ENCODE results near the gene PTPN14.

PTPN14 gene

DNA sequence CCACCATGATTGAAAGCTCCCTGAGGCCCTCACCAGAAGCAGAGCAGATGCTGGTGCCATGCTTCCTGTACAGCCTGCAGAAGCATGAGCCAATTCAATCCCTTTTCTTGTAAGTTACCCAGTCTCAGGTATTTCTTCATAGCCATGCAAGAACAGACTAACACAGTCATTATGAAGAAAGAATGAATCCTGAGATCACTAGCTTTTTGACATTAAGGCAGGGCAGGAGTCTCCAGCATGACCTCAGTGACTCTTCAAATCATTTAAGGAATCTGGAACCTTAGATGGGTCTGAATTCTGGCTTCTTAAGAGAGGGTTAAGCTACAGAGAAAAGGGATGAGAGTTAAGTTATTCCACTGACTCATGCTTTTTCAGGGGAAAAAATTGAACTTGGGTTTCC lies 79.0 kb downstream of the PTPN14 start:
- no peak overlapping the region for H3K4me3 ChIP-seq (ENCODE audit: low read depth, low read length)
- TF ChIP-seq, protein P1, sequence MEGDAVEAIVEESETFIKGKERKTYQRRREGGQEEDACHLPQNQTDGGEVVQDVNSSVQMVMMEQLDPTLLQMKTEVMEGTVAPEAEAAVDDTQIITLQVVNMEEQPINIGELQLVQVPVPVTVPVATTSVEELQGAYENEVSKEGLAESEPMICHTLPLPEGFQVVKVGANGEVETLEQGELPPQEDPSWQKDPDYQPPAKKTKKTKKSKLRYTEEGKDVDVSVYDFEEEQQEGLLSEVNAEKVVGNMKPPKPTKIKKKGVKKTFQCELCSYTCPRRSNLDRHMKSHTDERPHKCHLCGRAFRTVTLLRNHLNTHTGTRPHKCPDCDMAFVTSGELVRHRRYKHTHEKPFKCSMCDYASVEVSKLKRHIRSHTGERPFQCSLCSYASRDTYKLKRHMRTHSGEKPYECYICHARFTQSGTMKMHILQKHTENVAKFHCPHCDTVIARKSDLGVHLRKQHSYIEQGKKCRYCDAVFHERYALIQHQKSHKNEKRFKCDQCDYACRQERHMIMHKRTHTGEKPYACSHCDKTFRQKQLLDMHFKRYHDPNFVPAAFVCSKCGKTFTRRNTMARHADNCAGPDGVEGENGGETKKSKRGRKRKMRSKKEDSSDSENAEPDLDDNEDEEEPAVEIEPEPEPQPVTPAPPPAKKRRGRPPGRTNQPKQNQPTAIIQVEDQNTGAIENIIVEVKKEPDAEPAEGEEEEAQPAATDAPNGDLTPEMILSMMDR (IDR thresholded peaks at IDR 0.05; ENCODE audit: low read depth, low read length), result no peak

DNA sequence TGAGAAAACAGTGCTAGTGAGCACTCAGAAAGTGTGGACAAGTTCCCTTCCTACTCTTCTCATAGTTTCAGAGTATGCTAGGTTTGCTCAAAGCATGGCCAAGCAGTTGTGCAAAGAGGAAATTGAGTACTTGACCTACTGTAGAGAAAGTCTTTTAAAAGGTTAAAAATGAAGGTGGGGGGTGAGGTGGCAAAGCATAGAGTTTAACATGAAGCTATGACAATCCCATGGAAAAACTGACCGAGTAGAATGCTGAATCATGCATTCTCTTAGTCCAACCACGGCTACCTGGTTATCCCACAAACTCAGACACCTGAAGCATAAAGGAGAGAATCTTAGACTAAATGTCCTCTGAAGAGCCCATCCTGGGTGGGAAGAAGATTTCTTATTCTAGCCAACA lies 79.9 kb downstream of the PTPN14 start:
- H3K4me3 ChIP-seq (ENCODE audit: low read depth, low read length), result no peak overlapping the region
- TF ChIP-seq, protein P1 (IDR thresholded peaks at IDR 0.05; ENCODE audit: low read depth, low read length), result no peak

DNA sequence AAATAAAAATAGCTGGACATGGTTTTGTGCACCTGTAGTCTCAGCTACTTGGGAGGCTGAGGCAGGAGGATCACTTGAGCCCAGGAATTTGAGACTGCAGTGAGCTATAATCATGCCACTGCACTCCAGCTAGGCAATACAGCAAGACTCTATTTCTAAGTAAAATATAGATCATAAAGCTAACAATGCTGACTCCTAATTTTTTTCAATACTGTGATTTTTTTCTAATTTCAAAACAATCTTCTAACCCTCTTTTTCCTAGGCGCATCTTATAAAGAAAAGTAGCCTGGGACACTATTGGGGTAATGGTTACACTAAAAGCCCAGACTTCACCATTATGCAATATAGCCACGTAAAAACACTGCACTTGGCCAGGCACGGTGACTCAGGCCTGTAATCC lies 81.3 kb downstream of the PTPN14 start:
- H3K4me3 ChIP-seq (ENCODE audit: low read depth, low read length), result no peak overlapping the region

DNA sequence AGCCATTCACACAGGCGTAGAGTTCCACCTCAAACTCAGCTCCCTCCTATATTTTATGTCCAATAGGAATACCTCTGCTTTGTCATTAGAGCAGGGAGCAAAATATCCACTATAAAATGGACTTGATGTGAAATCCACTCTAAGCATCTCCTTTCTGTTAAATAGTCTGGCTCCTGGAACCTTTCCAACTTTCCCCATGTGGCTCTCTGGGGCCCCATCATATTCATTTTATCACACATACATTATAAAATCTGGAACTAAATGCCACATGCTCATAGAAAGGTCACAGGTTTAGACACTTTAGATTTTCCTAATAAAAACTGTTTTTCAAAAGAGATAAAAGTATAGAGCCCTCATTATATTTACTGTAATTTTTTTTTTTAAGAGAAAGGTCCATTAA lies 82.1 kb downstream of the PTPN14 start:
- TF ChIP-seq, protein P1 (IDR thresholded peaks at IDR 0.05; ENCODE audit: low read depth, low read length), result no peak
- H3K4me3 ChIP-seq (ENCODE audit: low read depth, low read length), result no peak overlapping the region

More for the DNA sequence above, 81.3 kb downstream of the PTPN14 start:
- TF ChIP-seq, protein P1 (IDR thresholded peaks at IDR 0.05; ENCODE audit: low read depth, low read length), result no peak

DNA sequence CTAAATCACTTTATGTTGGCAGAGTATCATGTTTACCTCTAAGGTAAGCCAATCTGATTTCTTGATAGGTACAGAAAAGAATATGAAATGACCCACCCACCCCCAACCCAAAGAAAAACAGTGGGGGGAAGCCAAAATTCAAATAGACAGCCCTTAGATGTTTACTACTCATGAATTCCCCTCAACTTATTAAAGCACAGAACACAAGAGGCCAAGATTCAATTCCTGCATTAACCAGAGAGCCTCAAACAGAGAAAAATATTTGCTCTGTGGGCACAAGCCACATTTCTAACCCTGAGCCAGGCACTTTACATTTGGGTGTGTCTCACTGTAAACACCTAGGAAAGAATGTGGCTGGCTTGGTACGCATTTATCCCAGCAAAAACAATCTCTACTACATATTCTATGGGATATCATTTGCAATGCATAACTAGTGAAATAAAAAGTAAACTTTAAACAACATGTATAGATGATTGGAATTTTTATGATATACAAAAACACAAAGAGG lies 84.3 kb downstream of the PTPN14 start:
- TF ChIP-seq, protein P1 (IDR thresholded peaks at IDR 0.05; ENCODE audit: low read depth, low read length), result no peak
- no peak overlapping the region for H3K4me3 ChIP-seq (ENCODE audit: low read depth, low read length)

DNA sequence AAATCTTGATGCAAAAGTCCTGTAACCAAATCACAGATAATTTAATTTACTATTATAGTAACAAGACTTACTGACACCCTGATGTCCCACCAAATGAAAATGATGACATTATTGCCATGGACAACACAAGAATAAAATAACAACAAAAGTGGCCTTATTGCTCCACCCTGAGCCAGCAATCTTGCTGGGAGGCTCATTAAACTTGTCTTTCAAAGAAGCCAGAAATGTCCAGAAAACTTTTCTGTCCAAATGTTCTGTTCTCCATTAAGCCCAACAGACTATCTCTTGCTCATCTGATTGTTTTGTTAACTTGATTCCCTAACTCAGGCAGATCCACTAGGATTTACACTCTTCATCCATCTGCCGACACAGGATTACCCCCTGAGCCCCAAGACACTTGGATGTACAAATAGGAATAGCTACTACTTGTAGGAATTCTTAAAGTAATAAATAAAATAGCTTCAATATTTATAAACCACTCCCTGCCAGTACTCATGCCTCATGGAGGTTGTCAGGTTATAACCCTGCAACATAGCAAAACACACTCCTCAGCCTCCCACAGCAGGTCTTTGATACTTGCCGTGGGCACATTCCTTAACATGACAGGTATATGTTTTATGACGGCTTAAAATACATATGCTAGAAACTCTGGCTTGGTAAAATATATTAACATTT lies 84.9 kb downstream of the PTPN14 start:
- TF ChIP-seq, protein P1 (IDR thresholded peaks at IDR 0.05; ENCODE audit: low read depth, low read length), result no peak
- H3K4me3 ChIP-seq (ENCODE audit: low read depth, low read length), result no peak overlapping the region

DNA sequence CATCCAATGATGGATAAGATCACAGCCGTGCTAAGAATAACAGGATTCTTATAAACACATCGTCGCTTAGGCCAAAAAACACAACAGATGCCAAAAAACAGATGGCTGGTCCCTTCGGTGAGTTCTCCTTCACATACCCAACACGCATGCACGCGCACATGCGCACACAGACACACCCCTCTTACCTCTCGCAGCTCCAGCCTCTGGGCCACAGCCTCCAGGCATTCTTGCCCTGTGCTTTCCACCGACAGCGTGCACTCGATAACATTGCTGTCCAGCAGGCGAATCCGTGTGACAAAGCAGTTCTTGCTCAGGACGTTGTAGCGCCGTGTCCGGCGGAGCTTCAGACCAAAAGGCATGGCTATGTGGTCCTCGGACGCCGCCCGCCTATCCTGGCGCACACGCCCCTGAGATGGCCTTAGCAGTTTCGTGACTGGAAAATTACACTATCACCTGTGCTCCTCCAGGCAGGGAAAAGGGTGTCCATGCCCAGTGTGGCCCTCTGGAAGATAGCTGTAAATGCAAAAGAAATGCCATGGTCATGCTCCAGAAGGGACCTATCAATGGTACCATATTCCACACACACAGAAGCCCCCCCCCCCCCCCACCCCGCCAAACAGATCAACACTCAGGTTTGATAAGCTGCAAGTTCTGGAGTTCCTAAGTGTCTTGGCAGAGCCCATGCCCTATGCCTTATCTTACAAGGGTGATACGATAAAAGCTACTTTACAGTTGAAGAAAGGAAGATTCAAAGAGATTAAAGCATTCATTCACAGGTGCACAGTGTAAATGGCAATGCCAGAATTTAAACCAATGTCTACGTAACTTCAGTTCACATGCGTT lies 86.7 kb downstream of the PTPN14 start:
- TF ChIP-seq, protein P1 (IDR thresholded peaks at IDR 0.05; ENCODE audit: low read depth, low read length), result no peak
- no peak overlapping the region for H3K4me3 ChIP-seq (ENCODE audit: low read depth, low read length)

All from WI38 (cell line).